Pulmonary artery endothelial cell (primary cell): ENCODE measurements around the gene TSGA10IP. TPM values are rescaled to one million over a fixed set of nuclear protein-coding genes. Genes with fewer than 3 reads are reported as not detected.

Experiments used
- DNase-seq: peaks from one replicate; pipeline ENCODE4 v3.0.0-alpha.2; 2011; ENCODE audit warnings: low read depth, low spot score
- total RNA-seq: library from RNA; depleted of rRNA; stranded (reverse); fragments of >200 nt; gene quantifications from 2 replicates; pipeline ENCODE4 v1.2.3, GENCODE V29; 2014

The TSGA10IP gene
- total RNA-seq, 1 donor from 2014 or later = not detected

GRCh38 chr11:65917434-65918210 lies 27.7 kb upstream of the TSGA10IP start:
- no peak for DNase-seq

DNA sequence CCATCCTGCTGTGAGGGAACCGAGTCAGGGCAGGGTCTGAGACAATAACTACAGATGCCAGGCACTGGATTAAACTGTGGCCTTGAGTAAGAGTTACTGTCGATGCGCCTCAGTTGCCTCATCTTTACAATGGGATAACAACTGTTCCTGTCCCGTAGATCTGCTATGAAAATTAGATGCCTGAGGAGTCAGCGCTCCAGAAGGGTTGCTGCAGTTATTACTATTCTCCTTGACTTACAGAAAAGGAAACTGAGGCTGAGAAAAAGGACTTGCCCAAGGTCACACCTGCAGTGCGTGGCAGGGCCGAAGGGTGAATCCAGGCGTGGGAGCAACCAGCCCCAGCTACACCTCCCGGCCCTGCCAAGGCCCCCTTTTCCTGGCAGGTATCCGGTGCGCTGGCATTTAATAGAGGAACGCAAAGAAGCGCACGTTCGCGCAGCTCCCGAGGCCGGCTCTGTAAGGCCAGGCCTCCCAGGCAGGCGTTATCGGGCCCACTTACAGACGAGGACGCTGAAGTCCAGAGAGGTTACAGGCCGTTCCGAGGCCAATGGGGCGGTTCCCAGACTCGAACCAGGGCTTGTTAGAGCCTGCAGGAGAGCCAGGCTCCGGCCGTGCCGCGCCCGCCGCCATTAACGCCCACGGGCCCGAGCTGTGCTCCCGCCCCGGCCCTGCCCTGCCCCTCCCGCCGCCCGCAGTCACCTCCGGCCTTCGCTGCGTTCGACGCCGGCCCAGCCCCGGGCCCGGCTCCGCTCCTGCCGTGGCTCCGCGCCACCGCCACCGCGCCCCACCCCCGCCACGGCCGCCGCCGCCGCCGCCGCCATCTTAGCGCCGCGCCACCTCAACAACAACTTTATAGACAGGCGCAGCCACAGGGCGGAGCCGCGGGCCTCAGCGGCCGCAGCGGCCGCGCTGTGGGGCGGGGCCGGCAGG lies 26.8 kb upstream of the TSGA10IP start, which contains the start of gene C11orf68:
Gene C11orf68 (minus strand): TSS at position 852 of the 930 bp plus-strand sequence. CDS start 31 bp downstream, at position 821.
- DNase-seq = no peak

GRCh38 chr11:65919141-65919572 lies 26.1 kb upstream of the TSGA10IP start, which contains the start of gene DRAP1:
DRAP1 (plus strand) TSS chr11:65919426; CDS start chr11:65919502, 76 bp downstream.
- DNase-seq = peak; percentile 95

DNA sequence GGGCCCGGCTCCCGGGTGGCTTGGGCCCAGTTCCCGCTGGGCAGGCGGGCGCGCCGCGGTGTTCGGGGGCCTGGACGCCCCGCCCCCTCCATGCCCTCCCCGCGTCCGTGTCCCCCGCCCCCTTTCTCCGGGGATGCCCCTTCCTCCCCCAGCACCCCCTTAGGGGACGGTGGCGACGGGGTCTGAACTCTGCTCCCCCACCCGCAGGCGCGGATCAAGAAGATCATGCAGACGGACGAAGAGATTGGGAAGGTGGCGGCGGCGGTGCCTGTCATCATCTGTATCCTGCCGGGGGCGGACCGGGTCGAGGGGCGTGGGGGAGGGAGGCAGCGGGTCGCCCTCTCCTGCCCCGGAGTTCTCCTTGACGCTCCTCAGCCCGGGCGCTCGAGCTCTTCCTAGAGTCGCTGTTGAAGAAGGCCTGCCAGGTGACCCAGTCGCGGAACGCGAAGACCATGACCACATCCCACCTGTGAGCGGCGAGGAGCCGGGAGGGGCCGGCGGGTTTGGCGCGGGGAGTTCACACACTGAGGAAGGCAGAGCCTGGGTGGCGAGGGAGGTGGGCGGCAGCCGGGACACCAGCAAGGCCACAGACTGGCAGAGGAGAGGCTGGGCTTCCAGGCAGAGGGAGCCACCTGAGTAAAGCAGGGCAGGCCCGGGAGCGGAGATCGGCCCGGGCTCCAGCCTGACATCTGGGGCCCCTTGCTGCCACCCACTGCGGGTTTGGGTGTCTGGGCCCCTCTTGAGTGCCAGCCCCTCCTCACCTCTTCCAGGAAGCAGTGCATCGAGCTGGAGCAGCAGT lies 25.5 kb upstream of the TSGA10IP start:
- DNase-seq = no peak

DNA sequence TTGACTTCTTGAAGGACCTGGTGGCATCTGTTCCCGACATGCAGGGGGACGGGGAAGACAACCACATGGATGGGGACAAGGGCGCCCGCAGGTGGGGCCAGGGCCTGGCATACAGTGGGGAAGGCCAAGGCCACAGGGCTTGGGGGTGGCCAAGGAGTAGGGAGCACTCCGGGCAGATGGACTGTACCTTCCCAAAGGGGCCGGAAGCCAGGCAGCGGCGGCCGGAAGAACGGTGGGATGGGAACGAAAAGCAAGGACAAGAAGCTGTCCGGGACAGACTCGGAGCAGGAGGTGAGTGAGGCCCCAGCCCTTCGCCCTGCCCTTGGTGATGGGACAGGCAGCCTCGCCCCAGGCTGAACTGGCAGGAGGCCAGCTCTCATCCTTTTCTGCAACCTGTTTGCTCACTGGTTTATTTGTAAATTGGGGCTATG lies 24.9 kb upstream of the TSGA10IP start:
- no peak for DNase-seq

DNA sequence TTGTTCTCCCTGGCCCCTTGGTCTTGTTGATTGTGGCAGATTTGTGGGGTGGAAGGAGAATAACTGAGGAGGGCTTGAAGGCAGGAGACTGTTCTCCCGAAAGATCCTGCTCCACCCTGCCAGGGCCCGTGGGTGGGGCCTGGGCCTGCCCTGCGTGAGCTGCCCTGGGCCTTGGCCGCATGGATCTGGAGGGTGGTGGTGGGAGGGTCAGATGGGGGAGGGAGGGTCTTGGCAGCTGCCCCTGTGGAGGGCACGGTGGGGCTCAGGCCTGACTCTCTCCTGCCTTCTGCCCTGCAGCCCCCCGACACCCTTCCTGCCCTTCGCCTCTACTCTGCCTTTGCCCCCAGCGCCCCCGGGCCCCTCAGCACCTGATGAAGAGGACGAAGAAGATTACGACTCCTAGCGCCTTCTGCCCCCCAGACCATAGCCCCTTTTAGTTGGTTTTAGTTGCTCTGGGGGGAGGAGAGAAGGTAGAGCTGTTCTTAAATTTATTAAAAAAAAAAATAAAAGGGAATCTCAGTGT lies 24.2 kb upstream of the TSGA10IP start:
- no peak for DNase-seq

GRCh38 chr11:65921876-65922275 lies 23.4 kb upstream of the TSGA10IP start:
- DNase-seq = no peak

- no peak for DNase-seq
Observed at GRCh38 chr11:65922565-65922964, 22.7 kb upstream of the TSGA10IP start.

GRCh38 chr11:65925397-65925796 lies 19.9 kb upstream of the TSGA10IP start:
- no peak for DNase-seq

- DNase-seq = no peak
Observed at GRCh38 chr11:65927904-65928397, 17.3 kb upstream of the TSGA10IP start.

- no peak for DNase-seq
Observed at GRCh38 chr11:65928667-65929066, 16.6 kb upstream of the TSGA10IP start.

GRCh38 chr11:65931773-65932557 lies 13.3 kb upstream of the TSGA10IP start:
- no peak for DNase-seq

DNA sequence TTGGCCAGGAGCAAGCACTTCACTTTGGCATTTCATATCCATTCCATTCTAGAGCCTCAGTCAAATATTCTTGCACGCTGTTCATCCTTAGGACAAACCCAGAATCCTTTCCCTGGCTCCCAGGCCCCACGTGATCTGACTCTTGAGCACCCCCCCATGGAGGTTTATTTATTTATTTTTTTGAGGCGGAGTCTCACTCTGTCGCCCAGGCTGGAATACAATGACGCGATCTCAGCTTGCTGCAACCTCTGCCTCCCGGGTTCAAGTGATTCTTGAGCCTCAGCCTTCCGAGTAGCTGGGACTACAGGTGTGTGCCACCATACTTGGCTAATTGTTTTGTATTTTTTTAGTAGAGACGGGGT lies 12.7 kb upstream of the TSGA10IP start:
- no peak for DNase-seq

- no peak for DNase-seq
Observed at GRCh38 chr11:65934014-65934413, 11.3 kb upstream of the TSGA10IP start.

- DNase-seq = no peak
Observed at GRCh38 chr11:65937766-65938165, 7.5 kb upstream of the TSGA10IP start.

- no peak for DNase-seq
Observed at GRCh38 chr11:65941720-65942310, 3.5 kb upstream of the TSGA10IP start.

DNA sequence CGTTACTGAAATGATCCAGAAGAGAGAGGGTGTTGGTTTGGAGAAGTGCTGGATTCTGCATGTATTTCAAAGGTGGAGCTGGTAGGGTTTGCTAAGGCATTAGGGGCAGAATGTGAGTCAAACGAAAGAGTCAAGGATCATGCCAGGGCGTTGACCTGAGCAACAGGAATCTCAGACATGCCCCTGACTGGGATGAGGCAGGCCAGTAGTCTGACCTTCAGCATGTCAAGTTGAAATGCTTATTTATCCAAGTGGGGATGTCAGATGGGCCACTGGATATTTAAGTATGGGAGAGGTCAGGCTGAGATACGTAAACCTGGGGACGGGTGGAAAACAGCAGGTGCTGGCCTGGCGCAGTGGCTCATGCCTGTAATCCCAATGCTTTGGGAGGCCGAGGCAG lies 2.7 kb upstream of the TSGA10IP start:
- DNase-seq = no peak

DNA sequence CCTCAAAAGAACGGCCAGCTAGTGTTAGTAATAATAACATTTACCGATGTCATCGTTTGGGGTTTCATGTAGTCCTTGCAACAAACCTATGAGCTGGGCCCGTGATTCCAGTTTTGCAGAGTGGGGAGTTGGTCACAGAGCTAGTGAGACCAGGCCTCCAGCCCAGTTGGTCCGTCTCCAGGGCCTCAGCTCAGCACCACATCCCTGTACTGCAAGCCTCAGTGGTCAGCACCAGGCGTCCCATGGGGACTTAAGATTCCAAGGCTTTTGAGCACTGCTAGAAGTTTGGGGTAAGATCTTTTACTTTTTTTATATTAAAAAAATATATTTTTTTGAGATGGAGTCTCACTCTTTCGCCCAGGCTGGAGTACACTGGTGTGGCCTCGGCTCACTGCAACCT lies 1.1 kb upstream of the TSGA10IP start:
- DNase-seq = no peak

GRCh38 chr11:65944767-65945166 lies 513 bp upstream of the TSGA10IP start:
- no peak for DNase-seq
